Measurements from ENCODE around the gene IFNA14. TPM values are rescaled to one million over a fixed set of nuclear protein-coding genes. Genes with fewer than 3 reads are reported as not detected.
"Not testable (repeated sequence)": the region's sequence is repeated elsewhere in the genome, so short reads cannot be mapped to it uniquely, and the experiment has no call there.

The IFNA14 gene
- total RNA-seq, 1 donor from 2014 or later, result not detected

DNA sequence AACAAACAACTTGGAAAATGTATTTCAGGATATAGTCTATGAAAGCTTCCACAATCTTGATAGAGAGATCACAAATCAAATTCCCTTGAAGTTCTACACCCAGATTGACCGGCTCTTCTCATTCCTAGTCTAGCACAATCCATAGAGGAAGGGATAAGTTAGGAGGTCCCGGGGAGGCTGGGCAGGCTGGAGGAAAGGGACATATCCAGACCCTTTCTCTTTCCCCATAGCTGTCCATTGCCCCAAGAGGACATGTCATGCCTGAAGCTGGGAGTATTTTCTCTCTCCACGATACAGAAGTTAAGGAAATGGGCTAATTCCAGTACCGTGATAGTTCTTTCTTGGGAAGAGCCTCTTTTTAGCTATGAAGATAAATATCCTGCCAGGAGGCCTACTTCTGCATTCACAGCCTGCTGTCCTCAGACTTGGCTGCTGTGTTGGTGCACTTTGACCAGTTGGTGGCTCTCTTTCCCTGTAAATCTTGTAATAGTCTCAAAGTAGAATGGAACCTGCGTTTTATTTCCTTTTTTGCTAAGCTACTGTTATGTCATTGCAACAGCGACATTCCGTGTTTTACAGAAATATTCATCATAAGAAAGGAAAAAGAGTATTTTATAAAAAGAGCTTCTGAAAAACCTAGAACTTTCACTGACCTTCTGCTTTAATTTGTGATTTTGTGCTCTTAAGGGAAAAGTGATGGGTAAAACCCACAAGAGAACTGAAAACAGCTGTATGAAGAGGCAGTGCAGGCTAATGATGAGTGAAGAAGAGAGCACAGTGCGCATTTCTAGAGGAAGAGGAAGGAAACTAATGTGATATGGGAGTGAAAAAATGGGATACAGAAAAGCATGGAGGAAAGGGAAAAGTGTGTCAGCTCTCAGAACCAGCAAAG lies 4.1 kb downstream of the IFNA14 start:
- not testable (repeated sequence) for H3K4me3 Mint-ChIP-seq (ENCODE audit: unreplicated experiment); H3K27ac Mint-ChIP-seq (ENCODE audit: unreplicated experiment); DNase-seq; H3K4me1 Mint-ChIP-seq (ENCODE audit: low read depth, unreplicated experiment); H3K36me3 Mint-ChIP-seq (ENCODE audit: unreplicated experiment); H3K9me3 Mint-ChIP-seq (ENCODE audit: unreplicated experiment); H3K27me3 Mint-ChIP-seq (ENCODE audit: unreplicated experiment)

DNA sequence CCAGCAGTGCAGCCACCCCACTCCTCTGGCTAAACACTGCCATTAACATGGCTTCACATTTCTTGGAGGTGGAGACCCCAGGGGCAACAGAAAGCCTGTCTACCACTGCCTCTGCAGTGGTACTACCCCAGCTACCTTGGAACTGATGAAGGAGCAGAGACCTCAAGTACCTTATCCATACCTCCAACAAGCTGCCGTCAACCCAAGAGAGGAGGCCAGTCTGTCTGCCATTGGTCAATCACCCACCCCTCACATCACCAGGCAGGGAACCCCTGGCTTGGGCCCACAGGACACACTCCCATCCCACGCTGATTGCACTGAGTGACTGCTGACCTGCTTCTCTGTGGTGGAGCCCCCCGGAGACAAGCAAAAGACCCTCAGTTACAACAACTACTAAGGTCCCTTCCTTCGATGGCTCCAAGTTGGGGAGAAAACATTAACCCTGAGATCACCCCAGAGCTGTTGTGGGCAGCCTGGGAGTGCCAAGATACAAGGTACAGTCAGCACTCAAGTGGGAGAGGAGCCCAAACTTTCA lies 5.6 kb downstream of the IFNA14 start:
- Mint-ChIP-seq H3K4me1 (ENCODE audit: low read depth, unreplicated experiment) (no peaks in the 10 kb centered on the region), H3K9me3 (ENCODE audit: unreplicated experiment) (no peaks in the 10 kb centered on the region), H3K36me3 (ENCODE audit: unreplicated experiment) (no peaks in the 10 kb centered on the region), H3K4me3 (ENCODE audit: unreplicated experiment) (no peak overlapping the region), H3K27me3 (ENCODE audit: unreplicated experiment) (peaks cover 2% of the 10 kb centered on the region), H3K27ac (ENCODE audit: unreplicated experiment) (no peak overlapping the region)
- no peak for DNase-seq
- TF ChIP-seq, protein P1, sequence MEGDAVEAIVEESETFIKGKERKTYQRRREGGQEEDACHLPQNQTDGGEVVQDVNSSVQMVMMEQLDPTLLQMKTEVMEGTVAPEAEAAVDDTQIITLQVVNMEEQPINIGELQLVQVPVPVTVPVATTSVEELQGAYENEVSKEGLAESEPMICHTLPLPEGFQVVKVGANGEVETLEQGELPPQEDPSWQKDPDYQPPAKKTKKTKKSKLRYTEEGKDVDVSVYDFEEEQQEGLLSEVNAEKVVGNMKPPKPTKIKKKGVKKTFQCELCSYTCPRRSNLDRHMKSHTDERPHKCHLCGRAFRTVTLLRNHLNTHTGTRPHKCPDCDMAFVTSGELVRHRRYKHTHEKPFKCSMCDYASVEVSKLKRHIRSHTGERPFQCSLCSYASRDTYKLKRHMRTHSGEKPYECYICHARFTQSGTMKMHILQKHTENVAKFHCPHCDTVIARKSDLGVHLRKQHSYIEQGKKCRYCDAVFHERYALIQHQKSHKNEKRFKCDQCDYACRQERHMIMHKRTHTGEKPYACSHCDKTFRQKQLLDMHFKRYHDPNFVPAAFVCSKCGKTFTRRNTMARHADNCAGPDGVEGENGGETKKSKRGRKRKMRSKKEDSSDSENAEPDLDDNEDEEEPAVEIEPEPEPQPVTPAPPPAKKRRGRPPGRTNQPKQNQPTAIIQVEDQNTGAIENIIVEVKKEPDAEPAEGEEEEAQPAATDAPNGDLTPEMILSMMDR (IDR thresholded peaks at IDR 0.05; ENCODE audit: partially characterized antibody, unreplicated experiment), result no peak

DNA sequence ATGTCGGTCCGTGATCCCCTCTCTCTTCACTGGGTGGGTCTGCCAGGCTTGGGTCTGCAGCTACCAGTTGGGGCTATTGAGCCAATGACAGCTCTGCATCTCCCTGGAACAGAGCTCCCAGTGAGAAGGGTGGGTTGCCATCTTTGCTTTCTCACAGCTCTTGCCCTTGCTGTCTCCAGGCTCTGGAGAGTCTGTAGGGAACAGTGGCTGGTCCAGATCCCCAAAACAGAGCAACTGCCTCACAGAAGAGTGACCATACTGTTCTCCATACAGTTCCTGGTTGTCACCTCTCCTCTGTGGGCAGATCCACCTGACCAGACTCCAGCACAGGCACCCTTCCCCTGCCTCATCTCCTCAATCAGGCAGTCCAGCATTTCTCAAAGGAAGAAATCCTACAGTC lies 6.5 kb downstream of the IFNA14 start:
- H3K4me1 Mint-ChIP-seq (ENCODE audit: low read depth, unreplicated experiment), result no peaks in the 10 kb centered on the region
- H3K27me3 Mint-ChIP-seq (ENCODE audit: unreplicated experiment), result peaks cover 2% of the 10 kb centered on the region
- TF ChIP-seq, protein P1 (IDR thresholded peaks at IDR 0.05; ENCODE audit: partially characterized antibody, unreplicated experiment), result no peak

DNA sequence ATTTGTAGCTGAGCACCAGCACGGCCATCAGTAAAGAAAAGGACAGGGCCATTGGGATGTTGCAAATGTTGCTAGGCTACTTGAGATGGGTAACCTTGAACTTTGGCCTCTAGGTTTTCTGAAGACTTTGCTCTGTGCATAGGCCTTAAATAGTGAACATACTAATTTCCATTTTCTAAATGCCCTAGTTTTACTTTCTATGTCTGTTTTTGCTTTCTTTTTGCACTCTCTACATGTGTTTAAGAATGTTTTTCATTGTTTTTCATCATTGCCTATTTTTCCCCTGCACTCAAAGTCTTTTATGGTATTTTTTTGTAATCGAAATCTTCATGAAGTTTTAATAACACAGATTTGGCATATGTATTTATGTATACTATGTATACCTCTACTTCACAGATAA lies 11.7 kb downstream of the IFNA14 start, which contains the start of gene IFNA17:
TSS of gene IFNA17 (minus strand) at position 101 of the 400 bp plus-strand sequence. CDS start at position 52, 49 bp downstream.
- no peaks in the 10 kb centered on the region for H3K4me1 Mint-ChIP-seq (ENCODE audit: low read depth, unreplicated experiment)
- no peaks in the 10 kb centered on the region for H3K9me3 Mint-ChIP-seq (ENCODE audit: unreplicated experiment)
- H3K4me3 Mint-ChIP-seq (ENCODE audit: unreplicated experiment), result no peak within 1 kb of the TSS
- H3K27me3 Mint-ChIP-seq (ENCODE audit: unreplicated experiment), result no peaks in the 10 kb centered on the region
- no peak within 1 kb of the TSS for H3K27ac Mint-ChIP-seq (ENCODE audit: unreplicated experiment)
- no peaks in the 10 kb centered on the region for H3K36me3 Mint-ChIP-seq (ENCODE audit: unreplicated experiment)
- TF ChIP-seq, protein P1 (IDR thresholded peaks at IDR 0.05; ENCODE audit: partially characterized antibody, unreplicated experiment), result no peak
- no peak for DNase-seq

More for the DNA sequence above, 6.5 kb downstream of the IFNA14 start:
- Mint-ChIP-seq H3K9me3 (ENCODE audit: unreplicated experiment) (no peaks in the 10 kb centered on the region), H3K27ac (ENCODE audit: unreplicated experiment) (no peak overlapping the region), H3K36me3 (ENCODE audit: unreplicated experiment) (no peaks in the 10 kb centered on the region), H3K4me3 (ENCODE audit: unreplicated experiment) (no peak overlapping the region)
- no peak for DNase-seq

DNA sequence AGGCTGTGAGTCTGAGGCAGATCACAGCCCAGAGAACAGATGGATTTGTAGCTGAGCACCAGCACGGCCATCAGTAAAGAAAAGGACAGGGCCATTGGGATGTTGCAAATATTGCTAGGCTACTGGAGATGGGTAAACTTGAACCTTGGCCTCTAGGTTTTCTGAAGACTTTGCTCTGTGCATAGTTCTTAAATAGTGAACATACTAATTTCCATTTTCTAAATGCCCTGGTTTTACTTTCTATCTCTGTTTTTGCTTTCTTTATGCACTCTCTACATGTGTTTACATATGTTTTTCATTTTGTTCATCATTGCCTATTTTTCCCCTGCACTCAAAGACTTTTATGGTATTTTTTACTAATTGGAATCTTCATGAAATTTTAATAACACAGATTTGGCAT lies 22.6 kb downstream of the IFNA14 start, which contains the start of gene IFNA16:
TSS of gene IFNA16 (minus strand) at position 101 of the 400 bp plus-strand sequence. CDS start at position 95, 6 bp downstream.
- not testable (repeated sequence) for H3K9me3 Mint-ChIP-seq (ENCODE audit: unreplicated experiment); H3K27me3 Mint-ChIP-seq (ENCODE audit: unreplicated experiment); H3K4me1 Mint-ChIP-seq (ENCODE audit: low read depth, unreplicated experiment); H3K36me3 Mint-ChIP-seq (ENCODE audit: unreplicated experiment); DNase-seq; H3K27ac Mint-ChIP-seq (ENCODE audit: unreplicated experiment); H3K4me3 Mint-ChIP-seq (ENCODE audit: unreplicated experiment)

DNA sequence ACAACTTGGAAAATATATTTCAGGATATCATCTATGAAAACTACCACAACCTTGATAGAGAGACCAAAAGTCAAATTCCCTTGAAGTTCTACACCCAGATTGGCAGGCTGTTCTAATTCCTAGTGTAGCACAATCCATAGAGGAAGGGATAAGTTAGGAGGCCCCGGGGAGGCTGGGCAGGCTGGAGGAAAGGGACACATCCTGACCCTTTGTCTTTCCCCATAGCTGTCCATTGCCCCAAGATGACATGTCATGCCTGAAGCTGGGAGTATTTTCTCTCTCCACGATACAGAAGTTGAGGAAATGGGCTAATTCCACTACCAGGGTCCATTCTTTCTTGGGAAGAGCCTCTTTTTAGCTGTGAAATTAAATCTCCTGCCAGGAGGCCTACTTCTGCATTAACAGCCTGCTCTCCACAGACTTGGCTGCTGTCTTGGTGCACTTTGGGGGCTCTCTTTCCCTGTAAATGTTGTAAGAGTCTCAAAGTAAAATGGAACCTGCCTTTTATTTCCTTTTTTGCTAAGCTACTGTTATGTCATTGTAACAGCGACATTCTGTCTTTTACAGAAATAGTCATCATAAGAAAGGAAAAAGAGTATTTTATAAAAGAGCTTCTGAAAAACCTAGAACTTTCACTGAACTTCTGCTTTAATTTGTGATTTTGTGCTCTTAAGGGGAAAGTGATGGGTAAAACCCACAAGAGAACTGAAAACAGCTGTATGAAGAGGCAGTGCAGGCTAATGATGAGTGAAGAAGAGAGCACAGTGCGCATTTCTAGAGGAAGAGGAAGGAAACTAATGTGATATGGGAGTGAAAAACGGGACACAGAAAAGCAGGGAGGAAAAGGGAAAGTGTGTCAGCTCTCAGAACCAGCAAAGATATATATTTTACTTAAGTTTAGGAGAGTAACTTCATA lies 26.1 kb downstream of the IFNA14 start:
- not testable (repeated sequence) for H3K4me1 Mint-ChIP-seq (ENCODE audit: low read depth, unreplicated experiment); DNase-seq; H3K27ac Mint-ChIP-seq (ENCODE audit: unreplicated experiment)

DNA sequence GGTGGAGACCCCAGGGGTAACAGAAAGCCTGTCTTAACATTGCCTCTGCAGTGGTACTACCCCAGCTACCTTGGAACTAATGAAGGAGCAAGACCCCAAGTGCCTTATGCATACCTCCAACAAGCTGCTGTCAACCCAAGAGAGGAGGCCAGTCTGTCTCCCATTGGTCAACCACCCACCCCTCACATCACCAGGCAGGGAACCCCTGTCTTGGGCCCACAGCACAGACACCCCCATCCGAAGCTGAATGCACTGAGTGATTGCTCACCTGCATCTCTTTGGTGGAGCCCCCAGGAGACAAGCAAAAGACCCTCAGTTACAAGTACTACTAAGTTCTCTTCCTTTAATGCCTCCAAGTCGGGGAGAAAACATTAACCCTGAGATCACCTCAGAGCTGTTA lies 27.6 kb downstream of the IFNA14 start:
- not testable (repeated sequence) for H3K4me1 Mint-ChIP-seq (ENCODE audit: low read depth, unreplicated experiment); H3K4me3 Mint-ChIP-seq (ENCODE audit: unreplicated experiment); H3K9me3 Mint-ChIP-seq (ENCODE audit: unreplicated experiment); H3K27me3 Mint-ChIP-seq (ENCODE audit: unreplicated experiment); H3K36me3 Mint-ChIP-seq (ENCODE audit: unreplicated experiment); H3K27ac Mint-ChIP-seq (ENCODE audit: unreplicated experiment); DNase-seq

More for the DNA sequence above, 26.1 kb downstream of the IFNA14 start:
- not testable (repeated sequence) for H3K9me3 Mint-ChIP-seq (ENCODE audit: unreplicated experiment); H3K4me3 Mint-ChIP-seq (ENCODE audit: unreplicated experiment); H3K36me3 Mint-ChIP-seq (ENCODE audit: unreplicated experiment); H3K27me3 Mint-ChIP-seq (ENCODE audit: unreplicated experiment)

DNA sequence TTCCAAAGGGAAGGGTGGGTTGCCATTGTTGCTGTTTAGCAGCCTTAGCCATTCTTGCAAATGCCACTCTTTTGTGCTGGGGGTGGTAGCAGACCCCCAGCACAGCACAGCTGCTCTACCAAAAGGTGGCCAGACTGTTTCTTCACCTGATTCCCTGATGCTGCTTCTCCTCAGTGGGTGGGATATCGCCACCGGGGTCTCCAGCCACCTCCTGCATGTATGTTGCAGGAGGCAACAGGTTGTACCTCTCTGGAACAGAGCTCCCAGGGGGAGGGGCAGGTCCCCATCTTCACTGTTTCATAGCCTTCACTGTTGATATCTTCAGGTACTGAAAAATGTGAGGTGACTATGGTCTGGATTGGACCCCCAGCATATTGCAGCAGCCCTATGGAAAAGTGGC lies 29.0 kb downstream of the IFNA14 start:
- not testable (repeated sequence) for H3K9me3 Mint-ChIP-seq (ENCODE audit: unreplicated experiment); DNase-seq; H3K27me3 Mint-ChIP-seq (ENCODE audit: unreplicated experiment); H3K4me3 Mint-ChIP-seq (ENCODE audit: unreplicated experiment); H3K36me3 Mint-ChIP-seq (ENCODE audit: unreplicated experiment); H3K27ac Mint-ChIP-seq (ENCODE audit: unreplicated experiment); H3K4me1 Mint-ChIP-seq (ENCODE audit: low read depth, unreplicated experiment)

All from glutamatergic neuron (in vitro differentiated cells).